PC-9 (cell line): ENCODE results near the gene ACTR8.

Experiments
- CTCF ChIP-seq: fragments of 200-600 bp; sonication (generic); conservative IDR thresholded peaks from 2 replicates; pipeline ENCODE4 v1.6.1; 2017; ENCODE audit warnings: mixed run types, antibody characterized with exemption, mild to moderate bottlenecking, moderate library complexity
- EZH2 ChIP-seq: fragments of 200-600 bp; sonication (generic); IDR thresholded peaks from 2 replicates; pipeline ENCODE4 v1.8.0; 2017; ENCODE audit warnings: antibody characterized with exemption, low read depth

DNA sequence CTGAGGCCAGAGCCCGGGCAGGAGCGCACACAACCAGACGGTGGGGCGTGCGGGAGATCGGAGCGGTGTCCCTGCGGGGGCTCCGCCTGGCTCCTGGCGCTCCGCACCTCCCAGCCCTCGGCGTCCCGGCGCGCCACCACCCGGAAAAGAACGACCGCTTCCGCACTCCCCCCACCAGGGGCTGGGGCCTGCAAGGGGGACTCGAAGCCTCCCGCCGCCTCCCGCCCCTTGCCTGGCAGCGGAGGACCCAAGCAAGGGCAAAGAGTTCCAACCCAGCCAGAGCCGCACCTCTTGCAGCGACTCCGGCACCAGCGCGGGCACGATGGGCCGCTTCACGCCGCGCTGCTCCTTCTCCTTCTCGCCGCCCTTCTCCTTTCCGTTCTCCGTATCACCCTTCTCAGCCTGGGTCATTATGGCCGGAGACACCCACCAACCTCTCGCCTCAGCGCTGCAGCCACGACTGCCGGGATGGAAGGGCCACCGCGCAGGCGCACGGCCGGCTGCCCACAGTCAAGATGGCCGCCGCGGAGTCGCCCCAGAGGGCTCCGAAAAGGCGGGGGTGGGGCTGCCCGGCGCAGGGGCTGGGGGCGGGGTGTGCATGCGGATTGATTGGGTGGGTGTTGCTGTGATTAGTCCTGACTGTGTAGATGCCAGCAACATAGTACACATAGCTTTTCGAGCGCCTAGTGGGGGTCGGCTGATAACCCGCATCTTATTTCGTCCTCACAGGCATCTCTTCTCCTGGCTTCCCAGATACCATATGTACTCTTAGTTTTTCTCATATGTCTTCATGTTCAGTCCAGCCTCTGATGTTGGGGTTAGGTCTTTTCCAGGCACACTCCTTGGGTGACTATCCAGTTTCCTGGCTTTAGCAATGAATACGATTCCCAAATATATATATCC lies at the start of gene ACTR8:
- TF ChIP-seq CTCF: no peak
- TF ChIP-seq EZH2: no peak
